SKM-1 treated with dmso at 0.1 percent for 144 hours (cell line): ENCODE measurements around the gene SPATA32.
"Not testable (repeated sequence)": the region's sequence is repeated elsewhere in the genome, so short reads cannot be mapped to it uniquely, and the experiment has no call there.

Experiments used
- DNase-seq: peaks from one replicate; lab custom pipeline; 2025; ENCODE audit not compliant: unreplicated experiment; lab: John Stamatoyannopoulos, UW

Gene SPATA32

DNA sequence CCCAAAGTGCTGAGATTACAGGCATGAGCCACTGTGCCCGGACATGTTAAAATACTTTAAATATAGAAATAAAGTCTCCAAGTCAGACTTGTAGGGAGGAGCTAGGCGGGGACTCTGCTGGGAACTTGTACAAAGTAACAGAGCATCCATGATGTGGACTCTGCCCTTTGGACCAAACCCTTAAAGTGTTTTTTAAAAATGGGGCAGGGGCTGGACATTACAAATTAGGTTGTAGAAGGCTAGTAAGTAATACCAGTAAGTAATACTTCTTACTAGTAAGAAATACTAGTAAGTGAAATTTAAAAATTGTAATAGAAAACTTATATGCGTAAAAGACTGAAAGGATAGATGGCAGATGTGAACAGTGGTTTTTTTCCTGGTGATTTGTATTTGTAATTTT, 9.7 kb upstream of the SPATA32 start:
- DNase-seq, result no peak

DNA sequence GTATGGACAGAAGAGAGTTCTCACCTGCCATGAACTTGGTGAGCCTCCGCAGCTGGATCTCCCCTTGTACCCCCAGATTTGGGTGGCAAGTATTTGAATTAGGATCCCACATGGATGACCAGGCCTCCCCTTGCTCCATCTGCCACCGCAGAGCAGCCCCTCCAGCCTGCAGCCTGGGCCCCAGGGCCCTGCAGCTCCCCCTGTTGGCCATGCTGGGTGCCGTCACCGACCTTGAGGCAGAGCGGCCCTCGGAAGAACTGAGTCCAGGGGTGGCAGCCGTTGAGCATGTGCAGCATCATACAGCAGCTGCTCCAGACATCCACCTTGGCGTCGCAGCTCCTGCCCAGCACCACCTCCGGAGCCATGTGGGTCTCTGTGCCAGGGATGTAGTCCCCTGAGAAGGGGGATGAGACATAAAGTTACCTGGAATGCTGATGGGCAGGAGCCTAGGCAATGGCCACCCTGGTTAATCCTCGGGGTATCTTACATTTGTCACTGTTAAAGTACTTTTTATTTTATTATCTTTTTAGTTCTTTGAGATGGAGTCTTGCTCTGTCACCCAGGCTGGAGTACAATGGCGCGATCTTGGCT, 9.0 kb upstream of the SPATA32 start:
- DNase-seq, result peak; percentile 19

DNA sequence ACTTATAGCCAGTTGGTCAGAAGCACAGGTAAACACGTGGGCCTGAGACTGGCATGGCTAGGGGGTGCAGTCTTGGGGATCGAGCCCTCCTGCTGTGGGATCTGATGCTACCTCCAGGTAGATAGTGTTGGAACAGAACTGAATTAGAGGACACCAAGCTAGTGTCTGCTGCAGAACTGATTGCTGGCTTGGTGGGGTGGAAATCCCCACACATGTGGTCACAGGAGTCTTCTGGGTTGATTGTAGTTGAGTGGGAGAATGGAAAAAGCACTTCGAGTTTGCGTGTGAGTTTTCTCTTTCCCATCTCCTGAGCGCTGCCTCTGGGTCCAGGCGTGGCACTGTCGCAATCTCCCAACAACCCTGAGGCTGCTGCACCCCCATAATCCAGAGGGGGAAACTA, 8.0 kb upstream of the SPATA32 start:
- DNase-seq, result no peak

DNA sequence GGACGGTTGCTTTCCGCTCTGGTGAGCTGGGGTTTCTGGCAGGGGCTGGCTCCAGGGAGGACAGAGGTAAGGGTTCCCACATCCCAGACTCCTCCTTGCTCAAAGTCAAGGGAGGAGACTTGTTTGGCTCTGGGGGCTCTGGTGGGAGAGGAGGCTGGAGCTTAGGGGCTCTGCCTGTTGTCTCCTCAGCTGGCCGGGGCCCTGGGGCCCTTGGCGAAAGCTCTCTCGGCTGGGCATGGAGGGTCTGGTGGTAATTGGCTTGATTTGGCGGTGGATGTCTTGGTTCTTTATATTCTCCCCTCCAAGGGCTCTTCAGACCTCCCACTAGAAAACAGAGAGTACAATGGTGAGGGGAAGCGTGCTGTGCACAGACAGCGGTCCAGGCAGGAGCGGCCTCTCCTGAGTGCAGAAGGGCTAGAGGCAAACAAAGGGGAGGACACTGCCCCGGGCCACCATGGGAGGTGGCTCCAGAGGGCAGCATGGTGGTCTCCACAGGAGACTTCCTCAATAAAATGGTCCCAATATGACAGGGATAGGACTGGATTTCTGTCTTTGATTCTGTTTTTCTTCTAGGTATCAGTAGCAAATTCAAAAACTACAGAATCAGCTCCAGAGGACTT, 5.7 kb upstream of the SPATA32 start:
- DNase-seq, result no peak

DNA sequence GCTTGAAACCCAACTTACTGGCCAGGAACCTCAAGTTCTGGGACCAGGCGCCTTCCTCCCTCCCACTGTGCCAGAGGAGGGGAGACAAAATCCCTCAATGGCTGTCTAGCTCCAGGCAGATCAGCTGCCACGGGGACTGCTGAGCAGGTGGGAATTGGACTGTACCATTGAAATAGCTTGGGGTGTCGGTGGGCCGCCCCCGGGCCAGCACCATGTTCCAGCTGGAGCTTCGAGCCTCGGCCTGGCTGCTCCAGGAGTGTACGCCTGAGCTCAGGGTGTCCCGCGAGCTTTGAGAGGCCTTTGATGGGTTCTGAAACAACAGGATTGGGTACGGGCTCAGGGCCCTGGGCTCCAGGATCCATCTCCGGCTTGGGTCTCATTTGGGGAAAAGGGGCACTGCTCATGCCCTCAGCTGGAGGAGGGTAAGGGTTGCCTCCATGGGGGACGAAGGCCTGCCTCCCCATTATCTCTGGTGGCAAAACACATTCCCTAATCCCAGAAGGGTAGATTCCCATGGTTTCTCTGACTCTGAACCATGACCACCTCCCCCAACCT, 4.6 kb upstream of the SPATA32 start:
- no peak for DNase-seq

DNA sequence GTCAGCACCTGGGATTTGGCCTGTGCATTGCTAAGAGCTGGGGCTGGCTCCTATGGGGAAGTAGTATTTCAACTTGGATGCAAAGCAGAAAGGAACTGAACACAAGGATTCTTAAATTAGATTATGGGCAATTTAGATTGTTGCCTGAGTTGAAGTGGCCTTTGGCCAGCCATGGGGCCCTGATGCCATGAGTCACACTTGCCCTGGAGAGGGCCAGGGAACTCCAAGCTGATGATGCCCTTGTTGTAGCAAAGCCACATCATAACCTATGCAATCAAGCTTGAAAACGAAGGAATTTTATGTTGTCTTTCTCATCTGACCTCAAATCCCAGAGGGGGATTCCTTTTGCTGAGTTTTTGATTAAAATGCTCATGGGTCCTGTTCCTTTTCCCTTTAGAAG, 3.9 kb upstream of the SPATA32 start:
- DNase-seq, result no peak

DNA sequence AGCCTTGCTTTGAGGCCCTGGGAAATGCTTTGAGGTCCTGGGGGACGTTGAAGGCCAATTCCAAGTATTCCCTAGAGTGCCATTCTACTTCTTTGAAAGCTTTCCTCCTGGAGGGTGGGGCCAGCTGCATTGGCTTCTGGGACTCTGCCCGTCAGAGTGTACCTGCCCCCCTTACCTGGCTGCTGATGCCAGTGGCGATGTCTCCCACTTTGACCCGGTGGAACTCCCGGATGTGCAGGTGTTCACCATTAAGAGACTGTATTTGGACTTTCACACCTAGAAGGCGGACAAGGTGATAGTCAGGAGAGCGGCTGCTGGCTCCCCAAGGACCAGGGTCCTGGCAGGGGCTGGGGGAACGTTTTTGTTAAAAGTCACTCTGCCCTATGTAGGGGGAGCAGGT, 3.1 kb upstream of the SPATA32 start:
- no peak for DNase-seq

DNA sequence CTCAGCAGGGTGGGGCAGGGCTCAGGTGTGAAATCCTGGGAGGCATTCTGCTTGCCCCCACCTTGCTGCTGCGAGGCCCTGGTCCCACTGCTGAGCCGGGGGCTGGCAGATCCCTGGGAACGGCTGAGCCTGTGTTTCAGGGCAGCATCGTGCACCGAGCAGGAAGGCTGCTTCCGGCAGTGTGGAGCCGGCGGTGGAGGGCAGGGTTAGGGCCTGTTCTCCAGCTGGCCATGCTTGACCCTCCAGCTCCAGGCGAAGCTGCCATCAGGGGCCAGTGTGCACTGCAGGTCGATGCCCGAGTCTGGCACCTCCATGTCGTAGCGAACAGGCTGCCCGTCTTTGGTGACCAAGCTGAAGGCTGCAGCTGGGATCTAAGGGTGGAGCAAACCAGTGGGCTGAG, 2.5 kb upstream of the SPATA32 start:
- no peak for DNase-seq

DNA sequence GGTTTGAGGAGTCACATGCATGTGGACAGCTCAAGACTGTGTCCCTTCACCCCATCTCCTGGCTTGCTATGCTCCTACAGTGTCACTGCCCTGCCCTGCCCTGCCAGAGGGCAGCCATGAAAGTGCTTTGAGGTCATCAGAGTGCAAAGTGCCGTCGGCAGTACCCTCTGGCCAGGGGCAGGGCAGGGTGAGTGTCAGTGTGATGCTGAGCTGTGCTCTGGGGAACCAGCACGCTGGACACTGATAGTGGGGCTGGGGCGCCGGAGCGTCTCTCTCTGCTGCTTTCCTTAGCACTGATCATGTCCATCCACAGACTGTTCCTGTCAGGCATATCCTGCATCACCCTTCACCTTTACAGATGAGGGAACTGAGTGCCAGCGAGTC, 1.6 kb upstream of the SPATA32 start:
- no peak for DNase-seq

DNA sequence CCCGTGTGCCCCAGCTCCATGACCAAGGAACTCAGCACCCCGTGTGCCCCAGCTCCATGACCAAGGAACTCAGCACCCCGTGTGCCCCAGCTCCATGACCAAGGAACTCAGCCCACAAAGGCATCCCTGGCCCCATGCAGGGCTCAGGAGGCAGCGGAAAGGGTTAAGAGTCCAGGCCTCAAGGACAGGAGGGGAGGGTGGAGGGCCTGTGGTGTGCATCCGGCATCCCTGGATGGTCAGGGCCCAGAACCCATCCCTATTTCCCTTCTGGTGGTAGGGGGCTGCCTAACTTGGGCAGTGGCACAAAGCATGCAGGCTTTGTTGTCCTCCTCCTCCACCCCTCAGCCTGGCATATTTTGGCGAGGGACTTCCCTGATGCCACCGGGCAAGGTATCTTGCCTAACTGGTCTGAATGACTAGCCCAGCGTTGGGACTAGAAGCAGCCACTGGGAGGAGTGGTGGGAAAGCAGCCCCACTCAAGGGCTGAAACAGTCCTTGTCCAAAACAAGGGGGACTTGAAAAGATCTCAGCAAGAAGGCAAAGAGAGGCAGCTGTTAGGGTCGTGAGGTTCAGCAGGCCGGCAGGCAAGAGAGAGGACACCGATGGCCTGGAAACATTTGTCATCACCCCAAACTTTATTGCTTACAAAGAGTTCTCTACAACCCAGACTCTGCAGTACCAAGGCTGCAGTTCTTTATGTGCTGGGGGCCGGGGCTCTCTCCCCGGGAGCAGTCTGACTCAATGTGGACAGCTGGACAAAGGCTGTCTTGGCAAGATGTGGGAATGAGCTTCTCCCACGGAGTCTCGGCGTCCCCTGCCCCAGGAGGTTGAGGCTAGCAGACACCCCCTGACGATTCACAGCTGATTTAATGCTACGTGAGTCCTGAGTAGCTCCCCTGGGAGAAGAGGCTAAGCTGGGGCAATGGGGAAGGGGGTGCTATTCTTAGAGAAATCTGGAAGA, 902 bp upstream of the SPATA32 start:
- DNase-seq, result no peak

DNA sequence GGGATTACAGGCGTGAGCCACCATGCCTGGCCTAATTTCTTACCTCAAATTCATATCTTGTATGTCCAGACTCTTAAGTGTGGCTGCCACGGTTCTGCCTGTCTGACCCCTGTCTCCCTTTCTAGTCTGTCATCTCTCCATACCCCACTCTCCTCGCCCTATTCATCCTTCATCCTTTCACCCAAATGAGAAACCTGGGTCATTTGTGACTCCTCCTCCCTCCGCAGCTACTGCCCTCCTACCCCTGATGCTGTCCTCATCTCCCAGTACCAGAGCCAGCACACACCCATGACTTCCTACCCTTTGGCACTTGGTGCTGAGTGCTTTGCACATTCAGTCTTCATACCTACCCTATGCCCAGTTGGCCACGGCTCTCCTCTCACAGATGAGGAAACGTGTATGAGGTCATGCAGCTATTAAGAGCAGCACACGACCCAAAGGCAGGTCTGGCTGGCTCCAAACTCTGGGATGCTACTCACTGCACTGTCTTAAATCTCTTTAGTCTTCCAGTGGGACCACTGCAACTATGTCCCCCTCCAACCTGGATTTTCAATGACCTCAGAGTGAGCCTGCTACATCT, 1.6 kb downstream of the SPATA32 start:
- no peak for DNase-seq

DNA sequence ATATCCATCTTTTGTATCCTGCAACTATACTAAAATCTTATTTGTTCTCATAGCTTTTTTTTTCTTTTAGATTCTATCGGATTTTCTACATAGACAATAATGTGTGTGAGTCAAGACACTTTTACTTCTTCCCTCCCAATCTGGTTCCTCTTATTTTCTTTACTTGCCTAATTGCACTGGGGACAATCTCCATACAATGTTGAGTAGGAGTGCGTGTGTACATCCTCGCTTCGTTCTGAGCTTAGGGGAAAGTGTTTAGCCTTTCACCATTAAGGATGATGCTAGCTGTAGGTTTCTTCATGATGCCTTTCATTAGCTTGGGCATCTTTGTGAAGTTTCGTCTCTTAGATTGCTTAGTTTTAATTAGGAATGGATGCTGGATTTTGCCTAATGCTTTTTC, 2.9 kb downstream of the SPATA32 start:
- DNase-seq, result peak; percentile 20

DNA sequence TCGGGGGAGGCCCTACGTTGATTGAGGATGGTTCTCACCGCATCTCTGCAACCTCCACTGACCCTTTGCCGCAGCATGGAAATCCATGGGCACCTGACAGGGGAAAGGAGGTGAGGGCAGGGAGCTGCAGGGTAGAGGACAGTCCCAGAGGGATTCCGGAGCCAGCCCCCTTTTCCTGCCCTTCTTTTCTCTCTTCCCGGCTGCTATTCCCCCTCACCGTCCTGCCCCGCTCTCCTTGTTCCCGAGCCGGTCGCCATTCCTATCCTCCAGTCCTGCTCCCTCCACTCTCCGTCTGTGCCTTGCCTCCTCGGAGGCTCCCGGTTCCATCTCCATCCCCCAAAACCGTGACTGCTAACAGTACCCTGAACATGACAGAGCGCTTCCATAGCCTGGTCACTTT, 4.8 kb downstream of the SPATA32 start:
- DNase-seq, result no peak

DNA sequence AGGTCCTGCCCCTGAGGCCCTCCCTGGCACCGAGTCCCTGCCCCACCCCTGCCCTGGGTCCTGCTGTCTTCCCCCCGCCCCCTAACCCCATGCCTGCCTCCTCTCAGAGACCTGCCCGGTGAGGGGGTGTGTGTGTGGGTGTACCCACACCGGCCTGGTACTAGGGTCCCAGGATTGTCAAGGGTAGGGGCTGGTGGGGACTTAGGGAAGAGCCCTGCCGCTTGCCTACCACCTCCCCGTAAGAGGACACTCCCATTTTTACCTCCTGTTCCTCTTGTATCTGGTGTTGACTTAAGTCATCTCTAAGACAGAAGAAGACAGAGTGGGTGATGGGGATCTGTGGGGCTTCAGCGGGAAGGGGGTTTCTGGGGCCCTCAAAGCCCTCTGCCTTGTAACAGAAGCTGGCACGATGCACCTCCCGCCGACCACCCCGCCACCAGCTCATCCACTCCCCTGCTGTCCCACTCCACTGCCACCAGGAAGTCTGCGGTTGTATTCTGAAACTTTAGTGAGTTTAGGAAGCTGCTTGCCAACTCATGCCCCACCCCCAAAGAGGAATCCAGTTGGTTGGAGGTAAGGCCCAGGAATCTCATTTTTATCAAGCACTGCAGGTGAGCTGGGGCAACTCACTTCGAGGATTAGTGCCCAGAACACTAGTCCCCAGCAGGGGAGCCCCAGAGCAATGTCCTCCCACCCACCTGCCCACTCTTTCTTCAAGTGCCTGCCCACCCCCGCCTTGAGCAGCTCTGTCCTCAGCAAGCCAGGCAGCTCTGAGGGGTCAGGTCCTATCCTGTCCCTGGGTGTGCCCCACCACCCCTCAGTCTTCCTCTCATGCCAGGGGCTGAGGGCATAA, 5.6 kb downstream of the SPATA32 start:
- DNase-seq, result no peak

DNA sequence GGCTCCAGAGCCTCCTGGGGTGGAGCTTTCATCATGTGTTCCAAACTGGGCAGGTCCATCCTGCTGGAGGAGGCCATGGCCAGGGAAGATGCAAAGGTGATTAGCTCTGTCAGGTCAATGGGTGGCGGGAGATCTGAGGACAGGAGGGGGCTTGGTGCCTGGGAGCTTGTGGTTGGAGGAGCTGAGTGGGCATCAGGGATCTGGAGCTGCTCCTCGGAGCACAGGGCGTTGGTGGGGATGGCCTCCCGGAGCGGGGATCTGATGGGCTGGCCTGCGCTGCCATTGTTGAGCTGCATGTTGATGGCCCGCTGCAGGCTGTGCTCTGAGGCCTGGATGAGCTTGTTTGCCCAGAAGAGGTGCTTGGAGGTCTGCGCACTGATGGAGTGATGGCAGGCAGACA, 6.5 kb downstream of the SPATA32 start:
- DNase-seq, result no peak

DNA sequence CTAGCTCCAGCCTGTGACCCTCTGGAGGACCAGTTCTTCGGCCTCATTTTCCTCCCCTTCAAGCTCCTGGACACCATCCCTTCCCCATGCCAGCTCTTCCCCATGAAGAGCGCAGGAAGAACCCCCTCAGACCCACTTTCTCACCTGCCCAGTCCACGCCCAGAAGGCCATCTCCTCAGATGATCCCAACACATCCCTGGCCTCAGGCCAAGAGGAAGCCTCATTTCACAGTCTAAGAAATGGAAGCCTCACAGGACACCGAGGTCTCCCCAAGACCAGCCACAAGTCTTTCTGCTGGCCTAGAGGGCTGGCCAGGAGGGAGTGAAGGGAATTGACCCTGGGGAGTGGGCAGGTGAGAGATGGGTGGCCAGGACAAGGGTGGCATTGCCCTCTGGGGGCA, 8.0 kb downstream of the SPATA32 start:
- DNase-seq, result no peak

DNA sequence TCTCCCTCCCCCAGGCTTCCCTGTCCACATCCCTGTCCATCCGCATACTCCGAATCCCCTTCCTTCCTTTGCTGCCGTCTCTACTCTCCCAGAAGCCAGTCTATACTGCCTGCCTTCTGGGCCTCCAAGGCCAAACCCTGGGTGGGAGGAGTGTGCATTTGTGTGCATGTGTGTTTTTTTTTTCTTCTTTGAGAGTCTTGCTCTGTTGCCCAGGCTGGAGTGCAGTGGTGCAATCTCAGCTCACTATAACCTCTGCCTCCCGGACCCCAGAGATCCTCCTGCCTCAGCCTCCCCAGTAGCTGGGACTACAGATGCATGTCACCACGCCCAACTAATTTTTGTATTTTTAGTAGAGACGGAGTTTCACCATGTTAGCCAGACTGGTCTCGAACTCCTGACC, 8.7 kb downstream of the SPATA32 start:
- DNase-seq, result not testable (repeated sequence)

DNA sequence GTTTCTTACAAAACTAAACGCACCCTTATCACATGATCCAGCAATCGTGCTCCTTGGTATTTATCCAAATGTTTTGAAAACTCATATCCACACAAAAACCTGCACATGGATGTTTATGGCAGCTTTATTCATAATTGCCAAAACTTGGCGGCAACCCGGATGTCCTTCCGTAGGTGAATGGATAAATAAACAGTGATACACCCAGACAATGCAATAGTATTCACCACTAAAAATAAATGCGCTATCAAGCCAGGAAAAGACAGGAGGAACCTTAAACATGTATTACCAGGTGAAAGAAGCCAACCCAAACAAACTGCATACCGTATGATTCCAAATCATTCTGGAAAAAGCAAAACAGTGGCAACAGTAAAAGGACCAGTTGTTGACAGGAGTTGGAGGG, 10.0 kb downstream of the SPATA32 start:
- no peak for DNase-seq

DNA sequence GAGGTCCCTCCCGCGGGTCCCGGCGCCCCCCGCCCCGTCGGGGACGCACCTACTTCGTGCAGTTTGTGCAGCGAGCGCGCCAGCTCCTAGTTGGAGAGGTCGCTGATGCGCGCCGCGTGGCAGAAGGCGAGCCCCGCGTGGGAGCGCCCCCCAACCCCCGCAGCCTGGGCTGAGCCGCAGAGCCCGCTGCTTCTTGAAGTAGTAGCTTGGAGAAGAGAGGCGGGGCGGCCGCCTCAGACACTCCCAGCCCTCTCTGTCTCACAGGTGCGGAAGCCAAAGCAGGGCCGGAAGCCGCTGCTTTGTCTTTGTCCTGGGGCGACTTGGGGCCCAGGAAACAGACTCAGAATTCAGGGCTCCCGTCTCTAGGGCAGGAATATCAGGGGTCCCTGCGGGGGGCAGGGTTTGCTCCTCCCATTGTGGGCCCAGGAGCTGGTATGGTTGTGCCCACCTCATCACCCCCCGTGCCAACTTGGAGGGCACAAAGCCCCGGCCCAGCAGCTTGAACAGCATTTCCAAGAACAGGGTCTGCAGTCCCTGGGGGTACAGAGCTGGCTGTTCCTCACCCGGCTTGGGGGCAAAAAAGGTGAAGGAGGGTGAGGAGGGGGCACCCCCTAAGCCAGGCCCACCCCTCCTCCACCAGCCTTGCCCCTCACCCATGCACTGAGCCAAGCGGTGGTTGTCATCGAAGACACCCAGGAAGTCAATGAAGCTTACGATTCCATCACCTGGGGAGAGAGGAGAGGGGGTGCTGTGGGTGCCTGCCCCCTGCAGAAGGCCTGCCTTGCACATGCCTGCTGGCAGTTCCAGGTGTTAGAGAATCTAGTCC, 13.5 kb downstream of the SPATA32 start:
- no peak for DNase-seq
